ENCODE results near the gene POMT1.
A peak's percentile ranks its signal among the peaks of the same experiment; 100 is the strongest.
"Not testable (repeated sequence)": the region's sequence is repeated elsewhere in the genome, so short reads cannot be mapped to it uniquely, and the experiment has no call there.

Gene POMT1

GRCh38 chr9:131496844-131497405, 5.8 kb upstream of the POMT1 start:
- Mint-ChIP-seq H3K27me3 (no peaks in the 10 kb centered on the region), H3K4me3 (no peak overlapping the region), H3K4me1 (peaks cover 41% of the 10 kb centered on the region), H3K27ac (peak overlapping the region; percentile 24), H3K36me3 (peaks cover 56% of the 10 kb centered on the region), H3K9me3 (no peaks in the 10 kb centered on the region)
- CTCF ChIA-PET: no interaction called here
- DNase-seq: no peak

GRCh38 chr9:131499254-131499767, 3.4 kb upstream of the POMT1 start:
- Mint-ChIP-seq H3K4me3 (no peak overlapping the region), H3K4me1 (peaks cover 61% of the 10 kb centered on the region), H3K27me3 (no peaks in the 10 kb centered on the region), H3K9me3 (no peaks in the 10 kb centered on the region), H3K36me3 (peaks cover 41% of the 10 kb centered on the region), H3K27ac (peak overlapping the region; percentile 86)
- CTCF ChIA-PET: interaction anchor here (1.6 to 2.8 kb wide), 2 partner anchors 8 to 150 kb away, joined by 4 to 10 read pairs; no protein-coding TSS in a partner anchor
- DNase-seq: no peak

- H3K4me3 Mint-ChIP-seq: peak overlapping the region; percentile 68
- H3K36me3 Mint-ChIP-seq: peaks cover 36% of the 10 kb centered on the region
- no peaks in the 10 kb centered on the region for H3K9me3 Mint-ChIP-seq
- peaks cover 71% of the 10 kb centered on the region for H3K4me1 Mint-ChIP-seq
- CTCF ChIA-PET: interaction anchor here (0.6 to 2.8 kb wide), 6 partner anchors 9 to 1861 kb away, joined by 3 to 10 read pairs (median 4); no protein-coding TSS in a partner anchor
- H3K27ac Mint-ChIP-seq: peak overlapping the region; percentile 86
- H3K27me3 Mint-ChIP-seq: no peaks in the 10 kb centered on the region
- DNase-seq: peak; percentile 82
Measured at GRCh38 chr9:131500377-131500776, 2.3 kb upstream of the POMT1 start.

- H3K4me1 Mint-ChIP-seq: peaks cover 71% of the 10 kb centered on the region
- H3K27me3 Mint-ChIP-seq: no peaks in the 10 kb centered on the region
- peak; percentile 59 for DNase-seq
- peak overlapping the region; percentile 86 for H3K27ac Mint-ChIP-seq
- CTCF ChIA-PET: interaction anchor here (0.6 to 2.8 kb wide), 5 partner anchors 10 to 1862 kb away, joined by 3 to 10 read pairs (median 4); no protein-coding TSS in a partner anchor
- H3K4me3 Mint-ChIP-seq: peak overlapping the region; percentile 68
- no peaks in the 10 kb centered on the region for H3K9me3 Mint-ChIP-seq
- H3K36me3 Mint-ChIP-seq: peaks cover 32% of the 10 kb centered on the region
Measured at GRCh38 chr9:131500939-131501541, 1.7 kb upstream of the POMT1 start.

GRCh38 chr9:131503626-131504465, 1.1 kb downstream of the POMT1 start:
- H3K27ac Mint-ChIP-seq: peak overlapping the region; percentile 86
- H3K27me3 Mint-ChIP-seq: no peaks in the 10 kb centered on the region
- H3K36me3 Mint-ChIP-seq: peaks cover 31% of the 10 kb centered on the region
- H3K4me3 Mint-ChIP-seq: peak overlapping the region; percentile 89
- DNase-seq: peak; percentile 75
- CTCF ChIA-PET: interaction anchor here (0.8 to 1.0 kb wide), 2 partner anchors 75 to 131 kb away, joined by 3 read pairs; no protein-coding TSS in a partner anchor
- H3K4me1 Mint-ChIP-seq: peaks cover 60% of the 10 kb centered on the region
- H3K9me3 Mint-ChIP-seq: no peaks in the 10 kb centered on the region

- CTCF ChIA-PET: interaction anchor here (0.6 kb wide), 1 partner anchor 14 kb away, joined by 3 read pairs; no protein-coding TSS in a partner anchor
- Mint-ChIP-seq H3K4me1 (peaks cover 48% of the 10 kb centered on the region), H3K27ac (no peak overlapping the region), H3K27me3 (no peaks in the 10 kb centered on the region), H3K36me3 (peaks cover 28% of the 10 kb centered on the region), H3K4me3 (no peak overlapping the region), H3K9me3 (no peaks in the 10 kb centered on the region)
- DNase-seq: no peak
Measured at GRCh38 chr9:131505012-131505411, 2.3 kb downstream of the POMT1 start.

GRCh38 chr9:131511416-131511815, 8.7 kb downstream of the POMT1 start:
- H3K36me3 Mint-ChIP-seq: peaks cover 45% of the 10 kb centered on the region
- CTCF ChIA-PET: interaction anchor here (0.5 to 1.3 kb wide), 3 partner anchors 161 to 529 kb away, joined by 3 read pairs; no protein-coding TSS in a partner anchor
- peak overlapping the region; percentile 68 for H3K27ac Mint-ChIP-seq

GRCh38 chr9:131511880-131512279, 9.2 kb downstream of the POMT1 start:
- H3K4me3 Mint-ChIP-seq: no peak overlapping the region
- H3K36me3 Mint-ChIP-seq: peaks cover 43% of the 10 kb centered on the region
- no peaks in the 10 kb centered on the region for H3K4me1 Mint-ChIP-seq
- H3K27me3 Mint-ChIP-seq: no peaks in the 10 kb centered on the region
- CTCF ChIA-PET: interaction anchor here (0.6 to 1.3 kb wide), 2 partner anchors 162 to 464 kb away, joined by 3 read pairs; no protein-coding TSS in a partner anchor
- peak overlapping the region; percentile 68 for H3K27ac Mint-ChIP-seq
- no peaks in the 10 kb centered on the region for H3K9me3 Mint-ChIP-seq
- DNase-seq: no peak

More at GRCh38 chr9:131511416-131511815, 8.7 kb downstream of the POMT1 start:
- Mint-ChIP-seq H3K4me3 (no peak overlapping the region), H3K9me3 (no peaks in the 10 kb centered on the region), H3K27me3 (no peaks in the 10 kb centered on the region), H3K4me1 (no peaks in the 10 kb centered on the region)
- DNase-seq: no peak

GRCh38 chr9:131513177-131513576, 10.5 kb downstream of the POMT1 start:
- peaks cover 44% of the 10 kb centered on the region for H3K36me3 Mint-ChIP-seq
- CTCF ChIA-PET: no interaction called here
- H3K27ac Mint-ChIP-seq: no peak overlapping the region
- no peaks in the 10 kb centered on the region for H3K9me3 Mint-ChIP-seq
- H3K4me3 Mint-ChIP-seq: no peak overlapping the region
- no peaks in the 10 kb centered on the region for H3K4me1 Mint-ChIP-seq
- no peaks in the 10 kb centered on the region for H3K27me3 Mint-ChIP-seq
- DNase-seq: no peak

- H3K27ac Mint-ChIP-seq, H3K27me3 Mint-ChIP-seq, H3K4me3 Mint-ChIP-seq, H3K4me1 Mint-ChIP-seq, DNase-seq, H3K9me3 Mint-ChIP-seq, CTCF ChIA-PET: not testable (repeated sequence)
- peaks cover 53% of the 10 kb centered on the region for H3K36me3 Mint-ChIP-seq
Measured at GRCh38 chr9:131515559-131516031, 12.9 kb downstream of the POMT1 start.

- Mint-ChIP-seq H3K27me3 (no peaks in the 10 kb centered on the region), H3K36me3 (peaks cover 50% of the 10 kb centered on the region), H3K4me3 (no peak overlapping the region), H3K4me1 (no peaks in the 10 kb centered on the region), H3K9me3 (no peaks in the 10 kb centered on the region), H3K27ac (no peak overlapping the region)
- DNase-seq: no peak
- CTCF ChIA-PET: no interaction called here
Measured at GRCh38 chr9:131516100-131516499, 13.4 kb downstream of the POMT1 start.

GRCh38 chr9:131516930-131517329, 14.2 kb downstream of the POMT1 start:
- Mint-ChIP-seq H3K27me3 (no peaks in the 10 kb centered on the region), H3K9me3 (no peaks in the 10 kb centered on the region), H3K4me3 (no peak overlapping the region), H3K4me1 (no peaks in the 10 kb centered on the region), H3K36me3 (peaks cover 47% of the 10 kb centered on the region), H3K27ac (no peak overlapping the region)
- CTCF ChIA-PET: no interaction called here
- no peak for DNase-seq

- no peaks in the 10 kb centered on the region for H3K27me3 Mint-ChIP-seq
- H3K9me3 Mint-ChIP-seq: no peaks in the 10 kb centered on the region
- DNase-seq: no peak
- peak overlapping the region; percentile 7 for H3K27ac Mint-ChIP-seq
- CTCF ChIA-PET: no interaction called here
- H3K4me3 Mint-ChIP-seq: no peak overlapping the region
- H3K36me3 Mint-ChIP-seq: peaks cover 50% of the 10 kb centered on the region
- no peaks in the 10 kb centered on the region for H3K4me1 Mint-ChIP-seq
Measured at GRCh38 chr9:131517761-131518190, 15.1 kb downstream of the POMT1 start.

GRCh38 chr9:131518553-131518952, 15.8 kb downstream of the POMT1 start:
- H3K27me3 Mint-ChIP-seq: no peaks in the 10 kb centered on the region
- no peaks in the 10 kb centered on the region for H3K4me1 Mint-ChIP-seq
- no peak overlapping the region for H3K27ac Mint-ChIP-seq
- peaks cover 51% of the 10 kb centered on the region for H3K36me3 Mint-ChIP-seq
- no peak overlapping the region for H3K4me3 Mint-ChIP-seq
- CTCF ChIA-PET: interaction anchor here (1.1 kb wide), 1 partner anchor 13 kb away, joined by 3 read pairs; no protein-coding TSS in a partner anchor
- no peaks in the 10 kb centered on the region for H3K9me3 Mint-ChIP-seq
- no peak for DNase-seq
